GM12878 (cell line): ENCODE results near the gene PRSS1. TPM values are rescaled to one million over a fixed set of nuclear protein-coding genes. Genes with fewer than 3 reads are reported as not detected.

Experiments
- ATAC-seq: fragments of 200-7000 bp; cut with Tn5 transposase; 3 replicates; pipeline ENCODE4 v1.9.1; 2020; ENCODE audit warnings: mild to moderate bottlenecking, moderate library complexity
- BruUV-seq: library from RNA; stranded (reverse); fragments of 400-500 nt; replicated peaks from 2 replicates; lab custom pipeline; 2021; lab: Mats Ljungman, UMichigan
- CTCF ChIA-PET: fragments of 300-600 bp; sonication (Branson Sonifier 250); formaldehyde crosslinking; extraction: SDS; loops from one replicate; lab custom pipeline; 2021; ENCODE audit warnings: inconsistent platforms; lab: Yijun Ruan, JAX
- POLR2A ChIA-PET: fragments of 350-600 bp; formaldehyde crosslinking; extraction: SDS; loops from one replicate; lab custom pipeline; 2021; ENCODE audit warnings: inconsistent platforms; lab: Charles Lee
- RAD21 ChIA-PET: fragments of 300-600 bp; sonication (Branson Sonifier 250); formaldehyde crosslinking; loops from one replicate; lab custom pipeline; 2023; ENCODE audit warnings: antibody characterized with exemption; ENCODE audit not compliant: unreplicated experiment; lab: Charles Lee
- SMC1A ChIA-PET: fragments of 300-600 bp; sonication (Branson Sonifier 250); formaldehyde crosslinking; loops from one replicate; lab custom pipeline; 2023; ENCODE audit not compliant: unreplicated experiment, uncharacterized antibody; lab: Charles Lee
- DNase-seq: peaks from one replicate; pipeline ENCODE4 v3.0.0-alpha.2; 2011; ENCODE audit warnings: low read depth, low spot score
- FAIRE-seq: peaks from 3 replicates; lab custom pipeline; 2011; peaks lifted over from hg19 to GRCh38; lab: Jason Lieb, UNC
- H2AFZ ChIP-seq: 2 replicates; pipeline ENCODE4 v1.6.0; 2011; ENCODE audit warnings: low read depth, low read length, control low read depth; ENCODE audit not compliant: control insufficient read depth
- H3K27ac ChIP-seq: 2 replicates; pipeline ENCODE4 v1.5.1; 2011; ENCODE audit warnings: control low read depth; ENCODE audit not compliant: control insufficient read depth, insufficient read depth
- H3K27me3 ChIP-seq, 2 experiments: replicated peaks in 1 of 2; 2 replicates each; pipeline versions ENCODE4 v1.6.0 to v1.6.1; 2011; ENCODE audit warnings: low read length in 1 of 2; ENCODE audit not compliant: control insufficient read depth in 2 of 2, insufficient read depth in 2 of 2
- H3K36me3 ChIP-seq, 2 experiments: 2 replicates each; pipeline ENCODE4 v1.5.1; 2011; ENCODE audit warnings: low read length in 1 of 2; ENCODE audit not compliant: control insufficient read depth in 2 of 2, insufficient read depth in 2 of 2
- H3K4me1 ChIP-seq: 2 replicates; pipeline ENCODE4 v1.6.1; 2011; ENCODE audit warnings: mild to moderate bottlenecking, low read length, moderate library complexity, mixed read lengths; ENCODE audit not compliant: control insufficient read depth, insufficient read depth
- H3K4me2 ChIP-seq: 2 replicates; pipeline ENCODE4 v1.6.0; 2011; ENCODE audit warnings: control low read depth; ENCODE audit not compliant: control insufficient read depth, insufficient read depth
- H3K4me3 ChIP-seq: fragments of 200-600 bp; sonication (generic); 2 replicates; pipeline ENCODE4 v1.5.1; 2016
- H3K79me2 ChIP-seq: 2 replicates; pipeline ENCODE4 v1.6.0; 2011; ENCODE audit warnings: low read length; ENCODE audit not compliant: control insufficient read depth, insufficient read depth
- H3K9ac ChIP-seq: 2 replicates; pipeline ENCODE4 v1.8.0; 2011; ENCODE audit warnings: low read length, control low read depth, mixed read lengths; ENCODE audit not compliant: control insufficient read depth, insufficient read depth
- H3K9me3 ChIP-seq: replicated peaks from 3 replicates; pipeline ENCODE4 v1.5.1; 2011; ENCODE audit warnings: mild to moderate bottlenecking, low read length; ENCODE audit not compliant: control insufficient read depth, insufficient read depth
- H4K20me1 ChIP-seq: 2 replicates; pipeline ENCODE4 v1.6.0; 2011; ENCODE audit not compliant: control insufficient read depth, insufficient read depth
- ATF7 ChIP-seq: fragments of 450-650 bp; IDR thresholded peaks from 2 replicates; pipeline ENCODE4 v1.6.1; 2016; ENCODE audit warnings: low read depth, mild to moderate bottlenecking
- MYB ChIP-seq: fragments of 150-350 bp; IDR thresholded peaks from 2 replicates; pipeline ENCODE4 v1.6.1; 2014; ENCODE audit warnings: mild to moderate bottlenecking, low read depth, low read length, borderline replicate concordance
- MYC ChIP-seq: IDR thresholded peaks from 2 replicates; pipeline ENCODE4 v1.6.1; 2011; ENCODE audit warnings: mild to moderate bottlenecking, low read length, moderate library complexity, inconsistent platforms; ENCODE audit not compliant: insufficient read depth, insufficient replicate concordance, insufficient read length, severe bottlenecking
- PAX5 ChIP-seq: IDR thresholded peaks from 2 replicates; pipeline ENCODE4 v1.6.1; 2011; ENCODE audit warnings: low read depth, low read length, borderline replicate concordance
- SIN3A ChIP-seq: IDR thresholded peaks from 2 replicates; pipeline ENCODE4 v1.6.1; 2012; ENCODE audit warnings: low read depth, low read length, improper control_type of control experiment
- SKIL ChIP-seq: fragments of 450-650 bp; IDR thresholded peaks from 2 replicates; pipeline ENCODE4 v1.6.1; 2017; ENCODE audit warnings: mild to moderate bottlenecking, low read depth, inconsistent platforms; ENCODE audit not compliant: poor library complexity, severe bottlenecking
- SP1 ChIP-seq: IDR thresholded peaks from one replicate; pipeline ENCODE4 v1.6.1; 2011; ENCODE audit warnings: low read depth, low read length
- ZNF622 ChIP-seq: fragments of 450-650 bp; IDR thresholded peaks from 2 replicates; pipeline ENCODE4 v1.6.1; 2017; ENCODE audit warnings: mild to moderate bottlenecking, inconsistent platforms
- WGBS: methylation state at CpG from one replicate; pipeline ENCODE4 v1.1.6; 2016; ENCODE audit warnings: low lambda C conversion rate; ENCODE audit not compliant: insufficient replicate concordance, insufficient coverage; ENCODE audit errors: missing lambda C conversion rate; 5-methylcytosine and 5-hydroxymethylcytosine counted together
- in situ Hi-C: fragments of 300-500 bp; cut with MboI; formaldehyde crosslinking; loops from 9 replicates; pipeline ENCODE4 v1.14.3; 2018; ENCODE audit warnings: mixed read lengths
- intact Hi-C: fragments of 100-400 bp; cut with micrococcal nuclease; formaldehyde crosslinking; loops from one replicate; pipeline ENCODE4 v1.14.2; 2022; ENCODE audit not compliant: unreplicated experiment
- polyA plus RNA-seq, 11 experiments: library from polyadenylated mRNA; depleted of rRNA in 4 of 11; unstranded in 6 of 11; stranded (reverse) in 5 of 11; fragments of >200 nt; fragmentation: Nextera tagmentation in 4 of 11; fragmentation: Illumina TruSeq in 1 of 11; extraction: Ambion mirVana in 4 of 11; extraction: Trizol in 1 of 11; gene quantifications; 1 replicate in 1 of 11; 2 replicates in 10 of 11; pipeline versions ENCODE4 v1.2.1 to v1.2.3, GENCODE V29; 2011 to 2016; ENCODE audit warnings: inconsistent platforms in 2 of 11, missing spikeins in 2 of 11, low read depth in 1 of 11
- total RNA-seq, 4 experiments: library from RNA; depleted of rRNA in 3 of 4; stranded (reverse); fragments of >200 nt in 3 of 4; fragmentation: Illumina TruSeq in 1 of 4; extraction: Trizol in 1 of 4; gene quantifications; 2 replicates each; pipeline versions ENCODE4 v1.2.1 to v1.2.3, GENCODE V29; 2013 to 2021
- TF ChIP-seq, protein P1 (sequence below): fragments of 150-350 bp; IDR thresholded peaks from 2 replicates; pipeline ENCODE4 v1.6.1; 2016; ENCODE audit warnings: low read depth, low read length
- TF ChIP-seq, protein P2 (sequence below), 3 experiments: IDR thresholded peaks in 2 of 3; conservative IDR thresholded peaks in 1 of 3; 2 replicates each; pipeline ENCODE4 v1.5.1; 2011; ENCODE audit warnings: low read depth in 3 of 3, low read length in 3 of 3, mild to moderate bottlenecking in 3 of 3, control low read depth in 2 of 3, moderate library complexity in 2 of 3, inconsistent platforms in 1 of 3, mixed read lengths in 1 of 3; ENCODE audit not compliant: control insufficient read depth in 2 of 3, insufficient read depth in 1 of 3; ENCODE audit errors: extremely low read depth in 1 of 3

The PRSS1 gene
- total and polyA plus RNA-seq, 10 of the 15 experiments (the other 5 are each of a cell fraction or from before 2014, with no cell fraction given) = 11.9 TPM; not detected in 9

DNA sequence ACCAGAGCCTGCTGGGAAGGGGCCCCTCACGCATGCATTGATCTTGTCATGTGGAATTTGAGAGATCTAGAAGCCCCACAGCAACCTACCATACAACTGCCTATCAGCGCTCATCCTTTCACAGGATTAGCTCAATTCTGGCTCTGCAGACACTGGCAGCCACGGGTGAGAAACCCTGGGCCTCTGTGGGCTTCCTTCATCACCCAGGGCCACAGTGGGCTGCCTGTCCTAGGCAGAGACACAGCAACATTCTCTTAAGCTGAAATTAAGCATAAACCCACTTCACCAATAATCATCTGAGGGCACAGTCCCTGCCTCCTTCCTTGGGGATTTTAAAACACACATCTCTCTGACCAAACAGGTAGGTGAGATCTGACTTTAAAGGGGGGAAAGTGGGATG is 18.2 kb downstream of the PRSS1 start:
- no peak overlapping the region for H3K4me3 ChIP-seq
- in situ Hi-C loops (no loop called here), intact Hi-C loops (no loop called here)
- no peak overlapping the region for H3K27ac ChIP-seq
- H3K9ac ChIP-seq = no peak overlapping the region
- peaks cover 19% of the 10 kb centered on the region for H3K4me1 ChIP-seq
- ATAC-seq = no peak
- H3K79me2 ChIP-seq = no peaks in the 10 kb centered on the region
- DNase-seq = no peak
- peaks cover 0 to 2% of the 10 kb centered on the region in 2 experiments; a peak in 1 of 4 replicates for H3K27me3 ChIP-seq
- no peaks in the 10 kb centered on the region for H4K20me1 ChIP-seq
- FAIRE-seq = no peak
- BruUV-seq = no TSS peak
- ChIA-PET SMC1A (interaction anchor here (0.9 to 1.7 kb wide), 3 partner anchors 20 to 53 kb away, joined by 3 to 4 read pairs (median 4); no protein-coding TSS in a partner anchor), CTCF (interaction anchor here (1.2 to 3.2 kb wide), 3 partner anchors 16 to 54 kb away, joined by 5 to 14 read pairs (median 13); no protein-coding TSS in a partner anchor), POLR2A (no interaction called here), RAD21 (interaction anchor here (1.5 kb wide), 1 partner anchor 16 kb away, joined by 11 read pairs; no protein-coding TSS in a partner anchor)
- 33% methylated on average over 3 of the region's 3 CpGs for WGBS
- no peaks in the 10 kb centered on the region for H3K9me3 ChIP-seq
- H2AFZ ChIP-seq = no peak overlapping the region
- TF ChIP-seq SP1 (no peak), PAX5 (no peak), ATF7 (no peak), ZNF622 (no peak), SKIL (no peak), MYB (no peak), SIN3A (no peak), MYC (no peak)
- TF ChIP-seq, protein P1, sequence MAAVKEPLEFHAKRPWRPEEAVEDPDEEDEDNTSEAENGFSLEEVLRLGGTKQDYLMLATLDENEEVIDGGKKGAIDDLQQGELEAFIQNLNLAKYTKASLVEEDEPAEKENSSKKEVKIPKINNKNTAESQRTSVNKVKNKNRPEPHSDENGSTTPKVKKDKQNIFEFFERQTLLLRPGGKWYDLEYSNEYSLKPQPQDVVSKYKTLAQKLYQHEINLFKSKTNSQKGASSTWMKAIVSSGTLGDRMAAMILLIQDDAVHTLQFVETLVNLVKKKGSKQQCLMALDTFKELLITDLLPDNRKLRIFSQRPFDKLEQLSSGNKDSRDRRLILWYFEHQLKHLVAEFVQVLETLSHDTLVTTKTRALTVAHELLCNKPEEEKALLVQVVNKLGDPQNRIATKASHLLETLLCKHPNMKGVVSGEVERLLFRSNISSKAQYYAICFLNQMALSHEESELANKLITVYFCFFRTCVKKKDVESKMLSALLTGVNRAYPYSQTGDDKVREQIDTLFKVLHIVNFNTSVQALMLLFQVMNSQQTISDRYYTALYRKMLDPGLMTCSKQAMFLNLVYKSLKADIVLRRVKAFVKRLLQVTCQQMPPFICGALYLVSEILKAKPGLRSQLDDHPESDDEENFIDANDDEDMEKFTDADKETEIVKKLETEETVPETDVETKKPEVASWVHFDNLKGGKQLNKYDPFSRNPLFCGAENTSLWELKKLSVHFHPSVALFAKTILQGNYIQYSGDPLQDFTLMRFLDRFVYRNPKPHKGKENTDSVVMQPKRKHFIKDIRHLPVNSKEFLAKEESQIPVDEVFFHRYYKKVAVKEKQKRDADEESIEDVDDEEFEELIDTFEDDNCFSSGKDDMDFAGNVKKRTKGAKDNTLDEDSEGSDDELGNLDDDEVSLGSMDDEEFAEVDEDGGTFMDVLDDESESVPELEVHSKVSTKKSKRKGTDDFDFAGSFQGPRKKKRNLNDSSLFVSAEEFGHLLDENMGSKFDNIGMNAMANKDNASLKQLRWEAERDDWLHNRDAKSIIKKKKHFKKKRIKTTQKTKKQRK = no peak
- TF ChIP-seq, protein P2, sequence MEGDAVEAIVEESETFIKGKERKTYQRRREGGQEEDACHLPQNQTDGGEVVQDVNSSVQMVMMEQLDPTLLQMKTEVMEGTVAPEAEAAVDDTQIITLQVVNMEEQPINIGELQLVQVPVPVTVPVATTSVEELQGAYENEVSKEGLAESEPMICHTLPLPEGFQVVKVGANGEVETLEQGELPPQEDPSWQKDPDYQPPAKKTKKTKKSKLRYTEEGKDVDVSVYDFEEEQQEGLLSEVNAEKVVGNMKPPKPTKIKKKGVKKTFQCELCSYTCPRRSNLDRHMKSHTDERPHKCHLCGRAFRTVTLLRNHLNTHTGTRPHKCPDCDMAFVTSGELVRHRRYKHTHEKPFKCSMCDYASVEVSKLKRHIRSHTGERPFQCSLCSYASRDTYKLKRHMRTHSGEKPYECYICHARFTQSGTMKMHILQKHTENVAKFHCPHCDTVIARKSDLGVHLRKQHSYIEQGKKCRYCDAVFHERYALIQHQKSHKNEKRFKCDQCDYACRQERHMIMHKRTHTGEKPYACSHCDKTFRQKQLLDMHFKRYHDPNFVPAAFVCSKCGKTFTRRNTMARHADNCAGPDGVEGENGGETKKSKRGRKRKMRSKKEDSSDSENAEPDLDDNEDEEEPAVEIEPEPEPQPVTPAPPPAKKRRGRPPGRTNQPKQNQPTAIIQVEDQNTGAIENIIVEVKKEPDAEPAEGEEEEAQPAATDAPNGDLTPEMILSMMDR (IDR thresholded peaks at IDR 0.05 in 2 of 3, conservative IDR thresholded peaks at IDR 0.05 in 1 of 3; ENCODE audit: control insufficient read depth in 2 of 3, extremely low read depth in 1 of 3, insufficient read depth in 1 of 3, low read depth in 3 of 3, low read length in 3 of 3) = no peak
- TF ChIP-seq, all 136 proteins: peak for 0
- H3K4me2 ChIP-seq = no peak overlapping the region
- no peaks in the 10 kb centered on the region for H3K36me3 ChIP-seq
